NCI-H146 treated with DMSO at 0.1 percent for 48 hours (cell line): Measurements from ENCODE around the gene PYGO1.
"Not testable (repeated sequence)": the region's sequence is repeated elsewhere in the genome, so short reads cannot be mapped to it uniquely, and the experiment has no call there.

Experiments used
- DNase-seq: peaks from one replicate; lab custom pipeline; 2025; ENCODE audit not compliant: unreplicated experiment; lab: John Stamatoyannopoulos, UW

Gene PYGO1

DNA sequence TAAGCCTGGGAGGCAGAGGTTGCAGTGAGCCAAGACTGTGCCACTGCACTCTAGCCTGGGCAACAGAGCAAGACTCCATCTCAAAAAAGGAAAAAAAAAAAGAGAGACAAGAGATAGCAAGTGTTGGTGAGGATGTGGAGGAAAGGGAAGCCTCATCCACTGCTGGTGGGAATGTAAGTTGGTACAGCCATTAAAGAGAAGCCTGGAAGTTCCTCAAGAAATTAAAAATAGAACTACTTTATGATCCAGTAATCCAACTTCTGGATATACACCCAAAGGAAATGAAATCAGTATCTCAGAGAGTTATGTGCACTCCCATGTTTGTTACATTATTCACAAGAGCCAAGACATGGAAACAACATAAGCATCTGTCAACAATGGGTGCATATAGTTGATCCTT is 14.9 kb downstream of the PYGO1 start:
- DNase-seq = no peak

DNA sequence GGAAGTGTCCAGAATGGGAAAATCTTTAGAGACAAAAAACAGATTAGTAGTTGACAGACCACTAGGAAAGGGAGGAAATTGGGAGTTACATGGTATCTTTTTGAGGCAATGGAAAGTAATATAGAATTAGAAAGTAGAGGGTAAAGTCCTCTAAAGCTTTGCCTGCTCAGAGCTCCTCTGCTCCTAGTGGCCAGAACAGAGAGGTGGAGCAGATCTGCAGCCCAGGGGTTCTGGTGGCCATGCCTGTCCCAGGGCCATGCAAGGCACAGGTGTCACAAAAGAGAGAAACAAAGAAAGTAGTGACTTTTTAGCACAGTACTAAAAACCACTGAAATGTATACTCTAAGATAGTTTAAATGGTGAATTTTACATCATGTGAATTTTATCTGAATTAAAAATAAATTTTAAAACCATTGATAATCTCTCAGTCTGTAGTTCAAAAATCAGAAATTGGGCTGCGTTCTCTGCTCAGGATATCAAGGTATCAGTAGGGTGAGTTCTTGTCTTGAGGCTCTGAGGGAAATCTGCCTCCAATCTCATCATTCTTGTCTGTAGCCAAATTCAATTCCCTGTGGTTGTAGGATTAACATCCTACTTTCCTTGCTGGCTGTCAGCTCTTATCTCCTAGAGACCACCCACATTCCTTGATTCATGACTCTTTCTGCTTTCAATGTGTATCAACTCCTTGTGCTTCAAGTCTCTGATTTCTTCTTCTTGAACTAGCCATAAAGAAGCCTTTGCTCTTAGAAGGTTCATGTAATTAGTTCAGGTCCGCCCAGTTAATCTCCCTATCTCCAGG is 23.6 kb downstream of the PYGO1 start:
- no peak for DNase-seq

DNA sequence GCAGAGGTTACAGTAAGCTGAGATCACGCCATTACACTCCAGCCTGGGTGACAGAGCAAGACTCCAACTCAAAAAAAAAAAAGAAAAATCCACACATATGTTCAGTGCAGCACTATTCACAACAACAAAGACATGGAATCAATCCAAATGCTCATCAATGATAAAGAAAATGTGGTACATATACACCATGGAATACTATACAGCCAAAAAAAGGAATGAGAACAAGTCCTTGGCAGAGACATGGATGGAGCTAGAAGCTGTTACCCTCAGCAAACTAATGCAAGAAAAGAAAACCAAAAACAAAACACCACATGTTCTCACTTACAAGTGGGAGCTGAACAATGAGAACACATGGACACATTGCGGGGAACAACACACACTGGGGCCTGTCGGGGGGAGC is 25.5 kb downstream of the PYGO1 start:
- no peak for DNase-seq

DNA sequence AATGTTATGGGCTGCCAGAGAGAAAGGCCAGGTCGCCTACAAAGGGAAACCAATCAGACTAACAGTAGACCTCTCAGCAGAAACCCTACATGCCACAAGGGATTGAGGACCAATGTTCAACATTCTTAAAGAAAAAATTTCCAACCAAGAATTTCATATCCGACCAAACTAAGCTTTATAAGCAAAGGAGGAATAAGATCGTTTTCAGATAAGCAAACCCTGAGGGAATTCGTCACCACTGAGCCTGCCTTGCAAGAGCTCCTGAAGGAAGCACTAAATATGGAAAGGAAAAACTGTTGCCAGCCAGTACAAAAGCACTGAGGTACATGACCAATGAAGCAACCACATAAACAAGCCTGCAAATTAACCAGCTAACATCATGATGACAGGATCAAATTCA is 33.1 kb downstream of the PYGO1 start:
- DNase-seq = no peak

DNA sequence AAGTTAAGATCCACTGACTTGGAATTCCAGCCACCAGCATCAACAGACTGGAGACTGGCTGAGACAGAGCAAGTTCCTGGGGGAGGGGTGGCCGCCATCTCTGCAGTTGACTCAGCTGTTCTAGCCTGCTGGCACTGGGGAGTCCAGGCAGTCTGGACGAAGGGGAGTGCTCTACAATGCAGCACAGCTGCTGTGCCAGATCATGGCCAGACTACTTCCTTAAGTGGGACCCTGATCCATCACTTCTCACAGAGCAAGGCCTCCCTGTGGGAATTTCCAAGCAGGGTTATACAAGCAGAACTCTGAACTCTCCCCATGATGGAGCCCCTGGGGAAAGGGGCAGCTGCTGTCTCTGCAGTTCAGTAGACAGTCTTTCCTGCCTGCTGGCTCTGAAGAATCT is 35.2 kb downstream of the PYGO1 start:
- DNase-seq = no peak

DNA sequence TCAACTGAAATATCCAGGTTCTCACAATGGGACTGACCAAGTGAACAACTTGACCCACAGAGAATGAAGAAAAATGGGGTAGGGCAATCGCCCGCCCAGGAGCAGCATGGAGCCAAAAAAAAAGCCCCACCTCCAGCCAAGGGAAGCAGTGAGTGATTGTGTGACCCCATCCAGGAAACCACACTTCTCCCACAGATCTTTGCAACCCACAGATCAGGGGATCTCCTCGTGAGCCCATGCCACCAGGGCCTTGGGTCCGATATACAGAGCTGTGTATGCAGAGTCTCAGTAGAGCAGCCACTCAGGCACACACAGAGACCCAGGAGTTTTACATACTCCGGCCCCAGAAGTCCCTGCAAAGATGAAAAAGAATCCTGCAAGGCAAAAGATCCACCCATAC is 35.7 kb downstream of the PYGO1 start:
- no peak for DNase-seq

DNA sequence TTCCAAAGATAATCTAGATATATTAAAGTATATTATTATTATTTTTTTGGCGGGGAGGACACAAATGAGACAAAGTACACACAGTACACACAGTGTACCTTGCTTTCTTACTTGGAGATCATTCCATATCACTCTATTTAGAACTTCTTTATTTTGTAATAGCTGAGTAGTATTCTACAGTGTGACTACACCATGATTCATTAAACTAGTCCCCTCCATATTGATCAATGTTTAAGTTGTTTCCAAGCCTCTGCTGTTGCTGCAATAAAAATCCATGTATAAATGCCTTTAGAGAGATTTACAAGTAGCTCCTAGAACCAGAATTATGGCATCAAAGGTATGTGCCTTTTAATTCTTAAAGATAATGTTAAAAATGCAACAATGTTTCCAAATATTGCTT is 38.8 kb downstream of the PYGO1 start:
- no peak for DNase-seq

DNA sequence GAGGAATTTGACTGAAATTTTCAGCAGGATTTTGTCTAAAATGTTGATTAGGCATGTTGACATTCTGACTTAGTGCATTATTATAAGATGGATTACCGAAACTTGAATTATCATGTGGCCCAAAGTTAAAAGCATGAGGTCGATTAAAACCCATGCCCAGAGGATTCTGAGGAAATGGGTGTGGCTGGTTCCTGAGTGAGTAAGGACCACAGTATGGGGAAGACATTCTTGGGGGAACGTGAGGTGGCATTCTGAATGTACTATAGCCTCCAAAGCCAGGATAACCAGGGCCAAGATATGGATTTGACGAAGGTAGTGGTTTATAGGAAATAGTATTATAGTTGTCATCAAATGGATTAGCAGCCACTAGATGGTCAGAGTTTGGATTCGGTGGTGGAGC is 41.4 kb downstream of the PYGO1 start:
- DNase-seq = no peak

DNA sequence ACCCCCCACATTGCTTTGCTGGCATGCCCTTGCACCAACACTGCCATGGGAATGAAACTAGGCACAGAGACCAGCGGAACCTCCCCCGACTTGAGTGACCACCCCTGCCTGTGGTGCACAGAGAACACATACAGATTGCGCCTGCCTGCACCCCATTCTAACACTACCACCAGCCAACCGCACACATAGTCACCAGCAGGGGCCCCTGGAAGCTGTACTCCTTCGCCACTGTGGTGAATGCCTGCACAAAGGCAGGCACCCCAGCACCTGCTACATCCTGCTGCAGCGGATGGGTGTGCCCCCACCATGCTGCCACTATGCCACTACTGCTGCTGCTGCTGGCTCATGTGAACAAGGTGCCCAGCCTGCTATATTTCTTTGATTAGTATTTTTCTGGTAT is 52.7 kb downstream of the PYGO1 start:
- DNase-seq = no peak

DNA sequence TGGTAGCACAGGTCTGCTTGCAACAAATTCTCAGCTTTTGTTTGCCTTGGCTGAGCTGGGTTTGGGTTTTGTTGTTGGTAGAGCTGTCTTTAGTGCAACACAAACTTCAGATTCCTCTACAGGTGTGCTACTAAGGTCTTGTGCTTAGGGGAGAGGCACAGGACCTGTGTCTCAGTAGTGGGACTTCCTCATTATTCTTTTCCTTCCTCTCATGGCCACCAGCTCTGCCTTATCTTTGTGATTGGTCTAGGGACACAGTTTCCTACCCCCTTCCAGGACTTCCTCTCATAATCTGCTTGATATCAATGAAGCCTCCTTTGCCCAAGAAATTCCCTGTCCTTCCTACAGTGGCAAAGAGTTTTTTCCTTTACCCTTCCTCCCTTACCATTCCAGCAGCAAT is 55.2 kb downstream of the PYGO1 start:
- no peak for DNase-seq

DNA sequence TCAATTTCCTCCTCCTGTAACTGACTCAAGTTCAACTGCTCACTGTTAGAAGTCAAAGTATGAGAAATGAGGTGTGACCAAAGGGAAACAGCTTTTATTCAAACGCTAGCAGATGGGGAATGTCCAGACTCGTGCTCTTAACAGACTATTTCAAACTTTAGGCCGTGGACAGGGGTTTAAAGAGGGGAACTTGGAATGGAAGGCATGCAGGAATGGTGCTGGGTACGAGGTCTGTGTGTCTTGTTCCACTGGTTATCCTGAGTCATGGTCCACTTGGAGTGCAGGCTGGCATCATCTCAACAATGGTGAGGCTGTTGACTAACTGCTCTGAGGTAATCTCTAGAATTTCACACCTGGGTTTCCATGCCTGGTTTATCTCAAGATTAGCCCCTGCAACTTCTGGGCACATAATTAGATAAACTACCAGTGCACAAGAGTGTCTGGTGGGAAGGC is 57.3 kb downstream of the PYGO1 start:
- no peak for DNase-seq

DNA sequence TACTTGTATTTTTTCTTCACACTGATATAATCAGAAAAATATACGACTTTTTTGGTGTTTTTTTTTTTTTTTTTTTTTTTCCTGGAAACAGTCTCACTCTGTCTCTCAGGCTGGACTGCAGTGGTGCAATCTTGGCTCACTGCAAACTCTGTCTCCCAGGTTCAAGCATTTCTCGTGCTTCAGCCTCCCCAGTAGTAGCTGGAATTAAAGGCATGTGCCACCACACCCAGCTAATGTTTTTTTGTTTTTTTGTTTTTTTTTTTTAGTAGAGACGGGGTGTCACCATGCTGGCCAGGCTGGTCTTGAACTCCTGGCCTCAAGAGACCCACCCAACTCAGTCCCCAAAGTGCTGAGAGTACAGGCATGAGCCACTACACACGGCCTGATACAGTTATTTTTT is 59.3 kb downstream of the PYGO1 start:
- DNase-seq = no peak

DNA sequence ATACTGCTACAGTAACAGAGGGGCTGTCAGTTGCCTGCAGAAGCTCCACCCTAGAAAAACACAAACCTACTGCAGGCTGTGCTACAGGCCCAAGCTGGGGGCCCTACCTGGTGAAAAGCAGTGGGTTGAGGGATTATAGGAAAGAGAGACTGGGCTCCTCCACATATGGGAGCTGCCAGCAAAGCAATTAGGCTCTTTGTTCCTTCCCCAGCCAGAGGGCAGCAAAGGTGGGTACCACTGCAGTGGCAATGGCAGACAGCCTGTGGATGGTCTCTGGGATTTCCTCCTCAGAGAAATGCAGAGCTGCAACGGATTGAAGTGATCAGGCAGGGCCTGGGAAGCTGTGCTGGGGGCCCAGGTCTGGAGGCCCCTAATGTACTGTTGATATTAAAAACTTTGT is 61.0 kb downstream of the PYGO1 start:
- DNase-seq = no peak

DNA sequence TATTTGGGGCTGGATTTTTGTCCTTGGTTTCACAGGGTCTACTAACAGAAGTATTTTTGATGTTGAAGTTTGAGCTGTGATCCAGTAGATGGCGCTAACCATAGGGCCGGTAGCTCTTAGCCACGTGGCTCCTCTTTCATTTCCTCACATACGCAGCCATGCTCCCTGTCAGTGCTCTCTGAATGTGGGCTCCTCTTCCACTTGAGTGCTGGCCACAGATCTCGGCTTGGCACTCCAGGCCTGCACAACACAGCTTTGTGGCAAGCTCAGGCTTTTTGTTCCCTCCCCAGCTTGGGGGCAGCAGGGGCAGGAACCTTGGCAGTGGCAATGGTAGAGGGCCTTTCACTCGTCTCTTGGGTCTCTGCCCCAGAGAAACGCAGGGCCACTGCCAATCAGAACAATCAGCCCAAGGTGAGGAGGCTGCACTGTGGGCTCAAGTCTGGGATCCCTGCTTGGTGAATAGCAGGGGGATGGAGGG is 61.5 kb downstream of the PYGO1 start:
- DNase-seq = peak; percentile 0

DNA sequence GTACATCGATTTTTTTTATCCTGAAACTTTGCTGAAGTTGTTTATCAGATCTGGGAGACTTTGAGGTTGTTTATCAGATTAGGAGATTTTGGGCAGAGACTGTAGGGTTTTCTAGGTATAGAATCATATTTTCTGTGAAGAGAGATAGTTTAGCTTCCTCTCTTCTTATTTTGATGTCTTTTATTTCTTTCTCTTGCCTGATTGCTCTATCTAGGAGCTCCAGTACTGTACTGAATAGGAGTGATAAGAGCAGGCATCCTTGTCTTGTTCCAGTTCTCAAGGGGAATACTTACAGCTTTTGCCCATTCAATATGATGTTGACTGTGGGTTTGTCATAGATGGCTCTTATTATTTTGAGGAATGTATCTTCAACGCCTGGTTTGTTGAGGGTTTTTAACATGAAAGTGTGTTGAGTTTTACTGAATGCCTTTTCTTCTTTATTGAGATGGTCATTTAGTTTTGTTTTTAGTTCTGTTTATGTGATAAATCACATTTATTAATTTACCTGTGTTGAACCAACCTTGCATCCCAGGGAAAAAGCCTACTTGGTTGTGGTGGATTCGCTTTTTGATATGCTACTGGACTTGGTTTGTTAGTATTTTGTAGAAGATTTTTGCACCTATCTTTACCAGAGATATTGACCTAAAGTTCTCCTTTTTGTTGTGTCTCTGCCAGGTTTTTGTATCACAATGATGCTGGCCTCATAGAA is 65.2 kb downstream of the PYGO1 start:
- DNase-seq = no peak

DNA sequence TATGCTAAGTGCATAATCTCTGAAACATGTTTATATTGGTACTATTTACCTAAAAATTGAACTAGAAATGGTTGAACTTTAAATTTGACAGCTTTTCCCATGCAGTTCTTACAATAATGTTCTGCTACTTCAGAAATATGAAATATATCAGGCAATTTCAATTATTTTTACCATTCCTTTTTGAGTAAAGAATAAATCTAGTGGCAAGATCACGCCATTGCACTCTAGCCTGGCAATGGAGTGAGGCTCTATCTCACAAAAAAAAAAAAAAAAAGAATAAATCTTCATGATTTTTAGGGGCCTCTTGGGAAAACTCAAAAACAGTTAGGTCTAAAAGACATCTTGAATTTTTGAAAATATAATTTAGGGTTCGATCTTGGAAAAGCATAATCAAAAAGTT is 69.5 kb downstream of the PYGO1 start:
- no peak for DNase-seq

DNA sequence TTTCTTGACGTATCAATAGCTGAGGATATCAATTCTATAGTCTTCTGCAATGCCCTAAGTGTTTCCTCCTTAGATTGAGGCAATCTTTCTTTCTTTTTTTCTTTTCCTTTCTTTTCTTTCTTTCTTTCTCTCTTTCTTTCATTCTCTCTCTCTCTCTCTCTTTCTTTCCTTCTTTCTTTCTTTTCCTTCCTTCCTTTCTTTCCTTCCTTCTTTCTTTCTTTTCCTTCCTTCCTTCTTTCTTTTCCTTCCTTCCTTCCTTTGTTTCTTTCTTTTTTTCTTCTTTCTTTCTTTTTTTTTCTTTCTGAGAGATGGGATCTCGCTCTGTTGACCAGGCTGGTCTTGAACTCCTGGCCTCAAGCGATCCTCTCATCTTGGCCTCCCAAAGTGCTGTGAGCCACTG is 70.1 kb downstream of the PYGO1 start:
- DNase-seq = no peak

DNA sequence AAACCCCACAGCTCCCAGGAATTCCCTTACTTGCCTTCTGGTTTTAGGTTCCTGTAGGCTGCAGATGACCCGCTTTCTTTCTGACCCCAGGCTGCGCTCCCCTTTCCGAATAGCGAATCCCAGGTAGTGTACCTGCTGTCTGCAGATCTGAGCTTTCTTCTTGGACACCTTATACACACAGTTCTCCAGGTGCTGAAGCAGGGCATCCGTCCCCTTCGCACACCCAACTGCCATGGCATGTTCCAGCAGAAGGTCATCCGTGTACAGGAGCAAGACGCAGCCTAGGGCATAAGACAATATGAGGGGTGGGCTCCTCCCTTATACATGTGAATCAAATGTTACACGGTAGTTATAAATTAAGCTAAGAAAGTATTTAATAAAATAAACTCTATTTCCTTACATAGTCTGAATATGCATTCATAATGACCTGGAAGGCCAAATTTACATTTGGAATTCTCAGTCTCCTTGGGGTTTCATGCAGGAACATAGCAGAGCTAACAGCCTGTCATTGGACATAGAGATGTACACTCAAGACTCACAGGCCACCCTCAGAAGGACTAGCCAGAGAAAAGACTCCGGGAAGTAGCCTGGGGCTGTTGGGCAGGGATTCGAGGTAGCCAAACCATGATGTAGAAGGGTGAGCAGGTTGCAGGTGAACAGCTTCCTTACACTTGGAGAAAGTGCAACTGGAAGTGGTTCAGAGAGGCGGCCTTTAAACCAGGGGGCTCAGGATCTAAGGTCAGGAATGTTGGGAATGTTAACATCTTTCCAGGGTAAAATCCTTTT is 72.0 kb downstream of the PYGO1 start:
- DNase-seq = no peak

DNA sequence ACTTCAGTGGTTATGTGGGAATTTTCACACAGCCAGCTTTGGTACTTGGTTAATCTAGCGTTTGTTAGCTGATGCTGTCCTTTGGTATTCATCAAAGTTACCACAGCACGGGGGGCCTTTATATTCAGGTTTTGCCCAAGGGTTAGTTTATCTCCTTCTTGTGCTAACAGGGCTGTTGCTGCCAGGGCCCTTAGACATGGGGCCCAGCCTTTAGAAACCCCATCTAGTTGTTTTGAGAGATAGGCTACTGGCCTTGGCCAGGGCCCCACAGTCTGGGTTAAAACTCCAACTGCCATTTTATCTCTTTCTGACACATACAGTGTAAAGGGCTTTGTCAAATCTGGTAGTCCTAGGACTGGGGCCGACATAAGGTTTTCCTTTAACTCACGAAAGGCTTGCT is 72.7 kb downstream of the PYGO1 start:
- DNase-seq = no peak

DNA sequence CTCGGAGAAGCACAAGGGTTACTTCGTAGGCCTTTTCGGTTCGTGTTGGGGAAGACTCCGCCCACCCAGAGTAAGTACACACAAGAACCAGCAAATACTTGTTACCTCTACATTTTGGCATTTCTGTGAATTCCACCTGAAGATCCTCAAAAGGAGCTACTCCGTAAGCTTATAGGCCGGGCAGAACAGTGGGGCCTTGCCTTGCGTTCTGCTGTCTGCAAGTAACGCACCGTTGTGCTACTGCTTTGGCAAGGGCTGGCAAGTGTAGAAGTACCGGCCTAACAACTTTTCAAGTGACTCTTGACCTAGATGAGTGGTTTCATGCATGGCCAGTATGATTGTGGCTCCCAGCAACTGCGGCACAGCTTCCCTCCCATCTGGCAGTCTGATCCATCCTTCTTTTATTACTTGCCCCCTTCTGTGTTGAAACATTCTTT is 73.7 kb downstream of the PYGO1 start:
- DNase-seq = no peak

DNA sequence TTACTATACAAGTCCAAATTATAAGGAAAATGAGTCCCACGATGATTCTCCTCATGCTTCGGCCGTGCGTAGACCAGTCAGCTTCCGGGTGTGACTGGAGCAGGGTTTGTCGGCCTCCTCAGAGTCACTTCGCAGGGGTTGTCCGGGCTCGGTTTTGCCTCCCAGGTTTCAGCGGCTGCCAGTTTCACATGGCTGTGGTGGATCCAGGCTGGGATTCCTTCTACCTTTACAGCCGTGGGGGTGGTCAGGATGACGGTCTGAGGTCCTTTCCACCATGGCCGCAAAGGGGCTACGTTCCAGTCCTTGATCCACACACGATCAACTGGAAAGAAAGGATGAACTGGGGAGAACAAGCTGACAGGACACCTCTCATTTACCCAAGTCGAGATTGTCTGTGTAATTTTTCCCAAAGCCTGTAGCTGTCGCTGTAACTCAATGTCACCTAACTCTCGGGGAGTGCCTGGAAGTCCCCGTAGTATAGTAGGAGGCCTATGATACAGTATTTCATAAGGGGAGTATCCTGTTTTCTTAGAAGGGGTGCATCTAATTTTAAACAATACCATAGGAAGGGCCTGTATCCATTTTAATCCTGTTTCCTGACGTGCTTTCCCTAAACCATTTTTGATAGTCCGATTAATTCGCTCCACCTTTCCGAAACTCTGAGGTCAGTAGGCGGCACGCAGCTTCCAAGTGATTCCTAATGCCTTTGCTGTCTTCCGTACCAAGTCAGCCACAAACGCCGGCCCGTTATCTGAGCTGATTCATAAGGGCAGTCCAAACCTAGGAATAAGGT is 74.3 kb downstream of the PYGO1 start:
- DNase-seq = not testable (repeated sequence)
